ENCODE data around the gene AP1B1.

The AP1B1 gene

DNA sequence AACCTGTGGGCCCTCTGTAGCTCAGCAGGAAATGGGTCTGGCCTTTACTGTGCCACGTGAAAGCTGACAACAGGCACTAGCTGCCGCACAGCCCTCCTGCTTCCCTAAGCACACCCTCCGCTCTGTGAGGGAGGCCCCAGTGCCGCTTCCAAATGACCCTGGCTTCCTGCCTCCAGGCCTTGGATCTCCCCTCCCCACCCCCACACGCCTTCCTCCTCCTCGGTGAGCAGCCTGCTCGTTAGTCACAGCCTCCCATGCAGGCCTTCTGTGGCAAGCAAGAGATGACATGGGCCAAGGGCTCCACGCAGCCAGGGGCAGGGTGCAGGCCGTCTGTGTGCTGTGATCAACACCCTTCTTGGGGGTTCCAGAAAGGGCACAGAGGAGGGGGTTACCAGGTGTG is 57.6 kb downstream of the AP1B1 start:
- DNase-seq: no peak

GRCh38 chr22:29330291-29330690 is 58.1 kb downstream of the AP1B1 start:
- no peak for DNase-seq

DNA sequence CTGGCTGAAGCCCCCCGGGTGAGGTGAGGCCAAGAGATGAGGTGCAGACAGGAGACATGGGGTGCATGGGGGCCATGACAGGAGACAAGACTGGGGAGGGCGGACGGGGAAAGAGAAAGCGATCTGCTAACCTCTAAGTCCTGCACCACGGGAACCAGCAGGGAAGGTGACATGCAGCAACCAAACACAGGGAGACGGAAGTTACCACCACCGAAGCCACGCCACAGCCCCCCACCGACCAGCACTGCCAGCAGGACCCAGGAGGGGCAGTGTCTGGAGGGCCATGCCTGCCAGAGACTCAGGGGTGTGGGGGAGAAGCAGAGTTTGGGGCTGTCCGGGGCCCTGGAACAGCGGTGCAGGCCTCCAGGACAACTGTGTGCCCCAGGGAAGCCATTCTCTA is 58.8 kb downstream of the AP1B1 start:
- DNase-seq: no peak

DNA sequence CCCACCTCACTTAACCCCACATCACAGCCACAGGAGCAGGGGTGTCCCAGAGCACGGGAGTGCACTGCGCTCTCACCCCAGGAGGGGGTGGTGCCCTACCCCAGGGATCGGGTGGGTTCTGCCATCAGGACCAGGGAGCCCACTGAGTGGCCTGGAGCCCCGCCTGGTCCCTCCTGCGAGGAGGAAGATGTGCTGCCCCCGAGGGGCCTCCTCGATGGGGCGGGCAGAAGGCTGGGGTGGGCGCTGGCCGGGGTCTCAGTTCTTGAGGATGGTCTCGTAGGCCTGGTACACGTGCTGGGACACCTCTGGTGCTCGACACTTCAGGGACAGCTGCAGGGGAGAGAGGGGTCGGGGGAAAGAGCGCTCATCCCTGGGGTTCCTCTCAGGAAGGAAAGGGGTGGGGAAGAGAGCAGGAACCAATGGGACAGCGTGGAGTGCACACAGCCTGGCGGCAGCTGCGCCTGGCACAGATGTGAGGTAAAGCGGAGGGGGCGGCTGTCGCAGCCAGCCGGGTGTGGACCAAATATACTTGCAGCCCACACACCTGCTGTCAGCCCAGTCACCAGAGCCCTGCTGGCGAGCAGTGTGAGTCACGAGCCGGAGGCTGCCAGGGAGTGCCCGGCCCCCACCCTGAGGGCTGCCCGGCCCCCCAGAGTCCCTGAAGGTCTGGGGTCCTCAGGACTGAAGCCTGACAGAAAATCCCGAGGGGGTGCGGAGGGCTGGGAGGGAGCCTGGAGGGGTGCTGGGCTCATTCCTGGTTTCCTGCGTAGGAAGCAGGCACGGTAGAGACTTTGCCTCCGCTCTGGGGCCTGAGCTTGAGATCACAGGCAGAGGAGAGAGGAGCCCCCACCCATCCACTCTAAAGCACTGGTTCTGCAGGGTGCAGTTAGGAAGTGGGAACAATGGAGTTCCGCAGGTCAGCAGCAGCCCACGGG is 59.5 kb downstream of the AP1B1 start:
- no peak for DNase-seq

- no peak for DNase-seq
These were observed 60.3 kb downstream of the AP1B1 start for GRCh38 chr22:29328055-29328454.

- no peak for DNase-seq
These were observed 61.1 kb downstream of the AP1B1 start for GRCh38 chr22:29327089-29327764.

- DNase-seq: no peak
These were observed 61.9 kb downstream of the AP1B1 start for GRCh38 chr22:29326481-29326880.

- no peak for DNase-seq
These were observed 62.5 kb downstream of the AP1B1 start for GRCh38 chr22:29325785-29326315.

GRCh38 chr22:29325356-29325755 is 63.0 kb downstream of the AP1B1 start:
- no peak for DNase-seq

GRCh38 chr22:29323641-29324040 is 64.7 kb downstream of the AP1B1 start:
- DNase-seq: no peak

GRCh38 chr22:29320546-29320945 is 67.8 kb downstream of the AP1B1 start:
- DNase-seq: no peak

DNA sequence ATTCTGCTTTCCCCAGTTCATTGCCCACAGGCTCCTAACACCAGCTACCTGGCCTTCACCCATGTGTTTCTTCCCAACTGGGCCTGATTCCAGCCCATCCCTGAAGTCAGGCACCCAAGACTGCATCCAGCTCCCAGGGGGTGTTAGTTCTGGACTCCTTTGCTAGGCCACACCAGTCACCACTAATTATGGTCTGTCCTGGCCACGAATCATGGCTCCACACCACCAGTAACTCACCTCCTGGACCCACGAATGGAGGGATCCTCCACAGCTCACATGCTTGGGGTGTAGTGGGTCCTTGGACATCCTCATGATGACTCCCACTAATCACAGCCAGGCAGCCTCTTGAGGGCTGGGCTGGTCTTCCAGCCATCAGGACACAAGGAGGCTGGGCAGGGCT is 69.3 kb downstream of the AP1B1 start:
- DNase-seq: no peak

DNA sequence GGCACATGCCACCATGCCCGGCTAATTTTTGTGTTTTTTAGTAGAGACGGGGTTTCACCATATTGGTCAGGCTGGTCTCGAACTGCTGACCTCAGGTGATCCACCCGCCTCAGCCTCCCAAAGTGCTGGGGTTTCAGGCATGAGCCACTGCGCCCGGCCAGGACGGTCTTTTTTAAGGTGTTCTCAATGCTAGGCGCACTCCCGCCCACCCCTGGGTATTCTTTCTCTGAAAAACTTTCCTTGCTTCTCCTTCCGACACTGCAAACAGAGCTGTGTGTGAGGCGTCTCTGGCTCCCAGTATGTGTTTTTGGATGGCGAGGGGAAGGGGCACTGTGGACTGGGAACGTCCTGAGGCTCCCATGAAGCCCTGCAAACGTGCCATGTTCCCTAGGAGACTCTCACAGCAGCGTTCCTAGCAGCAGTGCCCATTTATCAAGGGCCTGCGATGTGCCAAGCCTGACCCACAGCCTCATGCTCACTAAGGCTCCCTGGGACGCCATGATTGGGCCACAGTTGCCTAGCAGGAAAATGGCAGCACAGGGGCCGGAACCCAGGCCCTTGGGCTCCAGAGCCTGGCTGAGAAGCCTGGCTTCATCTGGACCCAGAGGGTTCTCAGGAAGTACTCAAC is 70.4 kb downstream of the AP1B1 start:
- no peak for DNase-seq

DNA sequence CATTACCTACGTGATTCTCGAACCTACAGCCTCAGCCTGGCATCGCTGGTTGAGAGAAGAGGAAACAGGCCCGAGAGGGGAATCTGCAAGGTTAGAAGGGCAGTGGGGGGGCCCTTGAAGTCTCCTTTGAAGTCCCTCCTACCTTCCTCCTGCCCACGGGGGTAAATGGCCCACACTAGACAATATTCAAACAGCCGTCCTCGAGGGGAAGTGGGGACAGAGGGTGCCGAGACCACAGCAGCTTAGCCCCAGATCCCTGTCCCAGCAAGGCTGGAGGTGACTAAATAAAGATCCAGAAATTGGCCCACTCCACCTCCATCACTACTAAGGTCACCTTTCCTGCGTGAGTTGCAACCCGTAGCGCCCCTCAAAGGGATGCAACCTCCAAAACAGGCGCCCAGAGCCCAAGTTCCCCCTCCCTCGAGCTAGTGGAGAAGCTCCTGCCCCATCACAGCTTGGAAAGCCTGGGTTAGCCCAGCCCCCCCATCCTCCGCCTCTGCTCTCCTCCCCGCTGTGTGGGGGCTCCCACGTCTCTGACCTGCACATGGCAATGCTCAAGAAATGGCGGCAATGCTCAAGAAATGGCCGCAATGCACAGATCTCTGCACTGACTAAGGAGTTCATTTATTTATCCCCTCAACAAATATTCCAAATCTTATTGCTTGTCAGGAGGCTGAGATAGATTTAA is 72.1 kb downstream of the AP1B1 start:
- DNase-seq: no peak

DNA sequence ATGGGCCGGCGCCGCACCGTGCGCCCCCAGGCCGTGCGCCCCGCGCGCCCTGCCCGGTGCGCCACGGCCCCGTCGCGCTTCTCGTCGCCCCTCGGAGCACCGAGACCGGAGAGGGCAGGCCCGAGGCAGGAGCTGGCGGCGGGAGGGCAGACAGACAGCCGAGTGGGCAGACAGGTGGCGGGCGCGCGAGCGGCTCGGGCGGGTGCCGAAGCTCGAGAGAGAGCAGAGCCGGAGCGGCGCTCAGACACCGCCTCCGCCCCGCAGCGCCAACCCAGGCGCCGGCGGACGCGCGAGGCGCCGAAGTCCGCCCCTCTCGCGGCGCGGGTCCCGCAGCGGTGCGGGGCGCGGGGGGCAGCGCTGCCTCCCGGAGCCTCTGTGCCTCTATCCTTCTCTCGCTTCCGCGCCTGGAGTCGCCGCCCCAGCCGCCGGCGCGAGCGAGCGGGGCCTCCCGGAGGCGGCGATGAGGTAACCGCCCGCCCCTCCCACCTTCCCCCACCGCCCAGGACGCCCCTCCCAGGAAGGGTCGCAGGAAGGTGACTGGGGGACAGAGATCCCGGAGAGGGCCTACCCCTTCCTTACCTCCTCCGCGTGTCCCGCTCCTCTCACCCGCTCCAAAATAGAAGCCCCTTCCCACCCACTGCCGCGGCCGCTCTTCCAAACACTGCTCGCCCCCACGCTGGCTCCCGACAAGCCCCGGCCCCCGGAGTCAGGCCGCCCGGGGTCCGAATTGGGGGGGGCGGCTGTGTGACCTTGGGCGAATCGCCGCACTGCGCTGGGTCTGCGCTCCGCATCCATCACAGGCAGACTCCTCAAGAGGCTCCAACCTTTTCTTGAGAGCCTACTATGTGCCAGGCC is 72.9 kb downstream of the AP1B1 start, which contains the start of gene RASL10A:
RASL10A (minus strand) TSS at position 412 of the 855 bp plus-strand sequence. CDS start 451 bp downstream, outside the sequence.
- DNase-seq: no peak

- DNase-seq: no peak
These were observed 73.7 kb downstream of the AP1B1 start for GRCh38 chr22:29314537-29315285.

DNA sequence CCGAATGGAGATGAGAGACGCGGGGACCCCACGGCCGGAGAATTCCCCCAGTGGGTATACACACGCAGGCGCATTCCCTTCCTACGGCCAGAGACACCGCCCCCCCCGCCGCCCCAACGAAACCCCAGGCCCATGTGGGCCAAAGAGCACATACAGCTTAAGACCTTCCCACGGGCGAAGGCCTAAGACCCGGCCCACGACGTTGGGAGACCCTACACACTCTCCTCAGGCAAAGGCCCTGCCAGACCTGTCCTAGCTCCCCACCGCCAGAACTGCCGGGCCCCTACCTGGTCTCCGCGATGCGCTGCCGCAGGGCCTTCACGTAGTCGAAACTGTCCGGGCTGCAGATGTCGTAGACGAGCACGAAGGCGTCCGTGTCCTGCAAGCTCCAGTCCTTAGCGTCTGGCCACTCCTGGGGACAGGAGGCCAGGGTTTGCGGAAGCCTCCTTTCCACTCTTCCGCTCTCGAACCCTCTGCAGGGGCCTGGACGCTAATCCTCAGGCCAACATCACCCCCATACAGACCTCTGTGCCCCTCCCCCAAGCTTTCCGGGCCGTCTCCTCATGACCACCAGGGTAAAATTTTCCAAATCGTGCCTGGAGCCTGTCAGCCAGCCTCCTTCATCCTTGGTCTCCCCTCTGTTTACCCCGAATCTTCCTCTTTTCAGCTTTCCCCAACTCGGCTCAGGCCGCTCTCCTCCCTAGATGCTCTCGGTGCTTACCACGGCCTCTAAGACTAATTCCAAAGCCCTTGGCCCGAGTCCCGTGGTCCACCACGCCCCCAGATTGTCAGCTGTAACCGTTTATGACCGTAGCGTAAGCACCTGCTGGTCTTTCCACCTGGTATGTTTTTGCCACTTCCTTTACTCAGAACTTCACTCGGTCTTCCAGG is 74.5 kb downstream of the AP1B1 start:
- no peak for DNase-seq

DNA sequence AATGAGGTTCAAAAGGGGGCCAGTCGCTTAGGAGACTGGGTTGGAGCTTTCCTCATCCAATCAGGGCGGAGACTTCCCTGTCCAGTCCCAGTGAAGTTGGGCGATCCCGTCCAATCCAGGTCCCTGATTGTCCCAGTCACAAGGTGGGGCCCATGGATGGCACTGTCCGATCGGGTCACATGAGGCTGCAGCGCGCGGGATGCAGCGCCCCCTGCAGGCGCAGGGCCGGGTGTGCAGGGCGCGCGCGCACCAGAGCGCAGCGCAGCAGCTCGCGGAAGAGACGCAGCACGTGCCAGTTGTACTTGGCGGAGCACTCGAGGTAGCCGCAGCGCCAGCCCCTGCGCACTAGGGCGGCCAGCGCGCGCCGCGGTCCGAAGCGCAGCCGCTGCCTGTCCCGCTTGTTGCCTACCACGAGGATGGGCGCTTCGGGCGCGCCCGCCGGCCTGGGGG is 75.2 kb downstream of the AP1B1 start:
- DNase-seq: no peak

- DNase-seq: no peak
These were observed 75.9 kb downstream of the AP1B1 start for GRCh38 chr22:29312218-29313125.
